ENCODE results near the gene ZNF467. TPM values are rescaled to one million over a fixed set of nuclear protein-coding genes. Genes with fewer than 3 reads are reported as not detected.

ZNF467 gene
- total RNA-seq, 2 donors from 2014 or later: 6.0 to 7.9 TPM

- Histone ChIP-seq H3K27ac (no peak overlapping the region), H3K4me1 (replicated peaks) (no peaks in the 10 kb centered on the region), H3K27me3 (replicated peaks; ENCODE audit: insufficient read depth) (no peaks in the 10 kb centered on the region), H3K4me3 (no peak overlapping the region), H3K9me3 (no peaks in the 10 kb centered on the region), H3K36me3 (no peaks in the 10 kb centered on the region)
- TF ChIP-seq CTCF (IDR thresholded peaks at IDR 0.05) (no peak), POLR2AphosphoS5 (IDR thresholded peaks at IDR 0.05) (no peak), POLR2A (IDR thresholded peaks at IDR 0.05) (no peak)
- DNase-seq (ENCODE audit: low spot score): no peak
- 82% methylated on average over 5 of the region's 5 CpGs for WGBS
- intact Hi-C loops (cut with DNase I): no loop called here
Observed at GRCh38 chr7:149752646-149753045, 20.7 kb downstream of the ZNF467 start.

- DNase-seq (ENCODE audit: low spot score): no peak
- WGBS: 50% methylated on average over 8 of the region's 8 CpGs
- H3K27ac ChIP-seq: no peak overlapping the region
Observed at GRCh38 chr7:149751043-149751775, 22.2 kb downstream of the ZNF467 start.

GRCh38 chr7:149750122-149750845 lies 23.1 kb downstream of the ZNF467 start:
- no peaks in the 10 kb centered on the region for H3K4me1 ChIP-seq (replicated peaks)
- H3K27ac ChIP-seq: no peak overlapping the region
- 88% methylated on average over 9 of the region's 9 CpGs for WGBS
- intact Hi-C loops (cut with DNase I): no loop called here
- TF ChIP-seq POLR2A (IDR thresholded peaks at IDR 0.05) (no peak), POLR2AphosphoS5 (IDR thresholded peaks at IDR 0.05) (no peak), CTCF (IDR thresholded peaks at IDR 0.05) (no peak)
- H3K4me3 ChIP-seq: no peak overlapping the region
- no peaks in the 10 kb centered on the region for H3K9me3 ChIP-seq
- no peaks in the 10 kb centered on the region for H3K36me3 ChIP-seq
- no peak for DNase-seq (ENCODE audit: low spot score)
- no peaks in the 10 kb centered on the region for H3K27me3 ChIP-seq (replicated peaks; ENCODE audit: insufficient read depth)

More at GRCh38 chr7:149751043-149751775, 22.2 kb downstream of the ZNF467 start:
- TF ChIP-seq POLR2A (IDR thresholded peaks at IDR 0.05): no peak
- no peak for TF ChIP-seq POLR2AphosphoS5 (IDR thresholded peaks at IDR 0.05)
- TF ChIP-seq CTCF (IDR thresholded peaks at IDR 0.05): no peak
- Histone ChIP-seq H3K4me1 (replicated peaks) (no peaks in the 10 kb centered on the region), H3K9me3 (no peaks in the 10 kb centered on the region), H3K4me3 (no peak overlapping the region), H3K27me3 (replicated peaks; ENCODE audit: insufficient read depth) (no peaks in the 10 kb centered on the region), H3K36me3 (no peaks in the 10 kb centered on the region)
- intact Hi-C loops (cut with DNase I): no loop called here

GRCh38 chr7:149748076-149748874 lies 25.1 kb downstream of the ZNF467 start:
- Histone ChIP-seq H3K36me3 (no peaks in the 10 kb centered on the region), H3K4me3 (no peak overlapping the region), H3K27ac (no peak overlapping the region), H3K9me3 (no peaks in the 10 kb centered on the region), H3K4me1 (replicated peaks) (no peaks in the 10 kb centered on the region), H3K27me3 (replicated peaks; ENCODE audit: insufficient read depth) (no peaks in the 10 kb centered on the region)
- no peak for DNase-seq (ENCODE audit: low spot score)
- TF ChIP-seq POLR2A (IDR thresholded peaks at IDR 0.05) (no peak), POLR2AphosphoS5 (IDR thresholded peaks at IDR 0.05) (no peak), CTCF (IDR thresholded peaks at IDR 0.05) (no peak)
- intact Hi-C loops (cut with DNase I): no loop called here
- WGBS: 69% methylated on average over 9 of the region's 9 CpGs
